Breast epithelium (tissue), 4 donors: ENCODE results near the gene SPRED1. TPM values are rescaled to one million over a fixed set of nuclear protein-coding genes. Genes with fewer than 3 reads are reported as not detected.

ENCODE experiments used
- DNase-seq, 2 donors: peaks; one replicate each; pipeline ENCODE4 v3.0.0-alpha.2; 2019; ENCODE audit warnings: low spot score in 2 of 2
- H3K27ac ChIP-seq, 2 donors: fragments of 200-600 bp; sonication (generic) in 1 of 2; one replicate each; pipeline ENCODE4 v1.5.1; 2016 to 2019; ENCODE audit warnings: mild to moderate bottlenecking in 1 of 2
- H3K27me3 ChIP-seq, 2 donors: fragments of 200-600 bp; sonication (generic) in 1 of 2; one replicate each; pipeline versions ENCODE4 v1.5.1 to v1.6.0; 2017 to 2019; ENCODE audit warnings: control low read depth in 1 of 2, mild to moderate bottlenecking in 1 of 2
- H3K36me3 ChIP-seq: fragments of 200-600 bp; one replicate; pipeline ENCODE4 v1.5.1; 2019
- H3K4me1 ChIP-seq, 2 donors: fragments of 200-600 bp; sonication (generic); one replicate each; pipeline ENCODE4 v1.5.1; 2016 to 2019; ENCODE audit warnings: control low read depth in 1 of 2
- H3K4me3 ChIP-seq, 3 donors: fragments of 200-600 bp; sonication (generic); 1 replicate in 2 of 3; 2 replicates in 1 of 3; pipeline ENCODE4 v1.5.1; 2016 to 2019; ENCODE audit warnings: mild to moderate bottlenecking in 3 of 3, moderate library complexity in 2 of 3
- H3K9me3 ChIP-seq, 2 donors: fragments of 200-600 bp; sonication (generic) in 1 of 2; one replicate each; pipeline ENCODE4 v1.5.1; 2016 to 2019; ENCODE audit warnings: control low read depth in 1 of 2
- CTCF ChIP-seq, 3 donors: fragments of 450-650 bp; IDR thresholded peaks; one replicate each; pipeline ENCODE4 v1.5.1; 2016 to 2017; ENCODE audit warnings: antibody characterized with exemption in 3 of 3, mild to moderate bottlenecking in 3 of 3, moderate library complexity in 3 of 3
- POLR2A ChIP-seq: fragments of 450-650 bp; IDR thresholded peaks from one replicate; pipeline ENCODE4 v1.6.1; 2016; ENCODE audit warnings: antibody characterized with exemption, mild to moderate bottlenecking, moderate library complexity
- POLR2AphosphoS5 ChIP-seq, 3 donors: sonication (generic); formaldehyde crosslinking; IDR thresholded peaks; one replicate each; pipeline ENCODE4 v1.6.1; 2017; ENCODE audit warnings: antibody characterized with exemption in 3 of 3
- intact Hi-C: fragments of 100-400 bp; cut with DNase I; formaldehyde crosslinking; loops from one replicate; pipeline ENCODE4 v1.15.1; 2023; ENCODE audit warnings: low total_unique reads
- total RNA-seq, 3 donors: library from RNA; depleted of rRNA; stranded (reverse); fragments of >200 nt; gene quantifications; one replicate each; pipeline ENCODE4 v1.1.0, GENCODE V29; 2016

SPRED1 gene
- total RNA-seq, 3 donors from 2014 or later = 18.4 to 28.1 (median 22.3) TPM

- intact Hi-C loops = no loop called here
- H3K27me3 ChIP-seq = no peaks in the 10 kb centered on the region
- DNase-seq = no peak
- no peak overlapping the region for H3K4me3 ChIP-seq
- H3K36me3 ChIP-seq = no peaks in the 10 kb centered on the region
- no peaks in the 10 kb centered on the region for H3K4me1 ChIP-seq
- no peaks in the 10 kb centered on the region for H3K9me3 ChIP-seq
- no peak overlapping the region for H3K27ac ChIP-seq
- TF ChIP-seq CTCF (IDR thresholded peaks at IDR 0.05) = no peak
Observed at GRCh38 chr15:38299216-38299615, 46.6 kb downstream of the SPRED1 start.

- intact Hi-C loops = no loop called here
- TF ChIP-seq POLR2AphosphoS5 (IDR thresholded peaks at IDR 0.05) (no peak), CTCF (IDR thresholded peaks at IDR 0.05) (no peak), POLR2A (no peak)
- H3K27me3 ChIP-seq = no peaks in the 10 kb centered on the region
- no peak for DNase-seq
- no peak overlapping the region for H3K4me3 ChIP-seq
- no peak overlapping the region for H3K27ac ChIP-seq
- H3K9me3 ChIP-seq = no peaks in the 10 kb centered on the region
- H3K36me3 ChIP-seq = no peaks in the 10 kb centered on the region
- no peaks in the 10 kb centered on the region for H3K4me1 ChIP-seq
Observed at GRCh38 chr15:38300395-38300794, 47.8 kb downstream of the SPRED1 start.

GRCh38 chr15:38304481-38304880 lies 51.8 kb downstream of the SPRED1 start:
- Histone ChIP-seq H3K4me1 (no peaks in the 10 kb centered on the region), H3K36me3 (no peaks in the 10 kb centered on the region), H3K27me3 (no peaks in the 10 kb centered on the region), H3K27ac (peak overlapping the region; percentile 44 to 51), H3K4me3 (no peak overlapping the region), H3K9me3 (no peaks in the 10 kb centered on the region)
- TF ChIP-seq POLR2AphosphoS5 (IDR thresholded peaks at IDR 0.05) (no peak), POLR2A (no peak), CTCF (IDR thresholded peaks at IDR 0.05) (no peak)
- intact Hi-C loops = no loop called here
- no peak for DNase-seq

- DNase-seq = no peak
- H3K27ac ChIP-seq = no peak overlapping the region
- no peak overlapping the region for H3K4me3 ChIP-seq
- no peaks in the 10 kb centered on the region for H3K27me3 ChIP-seq
- intact Hi-C loops = no loop called here
- H3K36me3 ChIP-seq = no peaks in the 10 kb centered on the region
- H3K4me1 ChIP-seq = no peaks in the 10 kb centered on the region
- no peaks in the 10 kb centered on the region for H3K9me3 ChIP-seq
- no peak for TF ChIP-seq CTCF (IDR thresholded peaks at IDR 0.05)
- TF ChIP-seq POLR2AphosphoS5 (IDR thresholded peaks at IDR 0.05) = no peak
- TF ChIP-seq POLR2A = no peak
Observed at GRCh38 chr15:38307251-38307650, 54.6 kb downstream of the SPRED1 start.

GRCh38 chr15:38307861-38308641 lies 55.4 kb downstream of the SPRED1 start:
- no peaks in the 10 kb centered on the region for H3K27me3 ChIP-seq
- TF ChIP-seq POLR2AphosphoS5 (IDR thresholded peaks at IDR 0.05) (no peak), POLR2A (no peak), CTCF (IDR thresholded peaks at IDR 0.05) (no peak)
- intact Hi-C loops = no loop called here
- no peak for DNase-seq
- no peaks in the 10 kb centered on the region for H3K9me3 ChIP-seq
- H3K36me3 ChIP-seq = no peaks in the 10 kb centered on the region
- H3K27ac ChIP-seq = no peak overlapping the region
- no peak overlapping the region for H3K4me3 ChIP-seq
- no peaks in the 10 kb centered on the region for H3K4me1 ChIP-seq
